Measurements from ENCODE around the gene EMILIN2. TPM values are rescaled to one million over a fixed set of nuclear protein-coding genes. Genes with fewer than 3 reads are reported as not detected.
A peak's percentile ranks its signal among the peaks of the same experiment; 100 is the strongest.

Gene EMILIN2
- total and polyA plus RNA-seq, 9 of the 15 experiments (the other 6 are each of a cell fraction or from before 2014, with no cell fraction given) = 0.01 to 0.40 (median 0.19) TPM

DNA sequence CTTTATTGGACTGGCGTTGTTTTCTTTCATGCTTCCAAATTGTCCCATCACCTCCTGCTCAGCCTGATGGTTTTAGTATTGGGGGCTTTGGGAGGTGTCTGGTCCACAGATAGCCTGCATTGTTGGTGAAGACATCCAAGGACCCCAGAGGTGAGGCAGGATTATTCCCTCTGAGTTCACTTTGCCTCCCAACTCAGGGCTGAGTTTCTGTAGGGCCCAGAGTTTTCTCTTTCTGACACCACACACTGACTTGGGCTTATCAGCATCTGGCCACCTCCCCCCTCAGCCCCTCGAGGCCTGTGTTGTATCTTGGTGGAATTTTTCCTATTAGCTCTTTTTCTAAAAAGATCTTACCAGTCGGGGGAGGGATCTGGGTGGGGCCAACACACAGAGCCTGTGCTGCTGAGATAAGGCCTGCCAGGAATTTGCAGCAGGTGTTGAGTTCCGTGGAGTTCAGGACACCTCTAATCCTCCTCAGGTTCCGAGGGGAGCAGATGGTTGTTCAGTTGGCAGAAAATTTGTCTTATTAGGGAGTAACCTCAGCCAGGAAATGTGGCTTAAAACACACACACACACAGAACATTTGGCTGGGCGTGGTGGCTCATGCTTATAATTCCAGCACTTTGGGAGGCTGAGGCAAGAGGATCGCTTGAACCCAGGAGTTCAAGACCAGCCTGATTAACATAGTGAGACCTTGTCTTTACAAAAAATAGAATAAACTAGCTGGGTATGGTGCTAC, 7.3 kb downstream of the EMILIN2 start (continued):
- TF ChIP-seq RAD21 (CRISPR knock-in tag; conservative IDR thresholded peaks at IDR 0.05 in 1 of 2, IDR thresholded peaks at IDR 0.05 in 1 of 2) = peak in 1 of 2 experiments; percentile 18; a peak in 2 of 4 replicates

DNA sequence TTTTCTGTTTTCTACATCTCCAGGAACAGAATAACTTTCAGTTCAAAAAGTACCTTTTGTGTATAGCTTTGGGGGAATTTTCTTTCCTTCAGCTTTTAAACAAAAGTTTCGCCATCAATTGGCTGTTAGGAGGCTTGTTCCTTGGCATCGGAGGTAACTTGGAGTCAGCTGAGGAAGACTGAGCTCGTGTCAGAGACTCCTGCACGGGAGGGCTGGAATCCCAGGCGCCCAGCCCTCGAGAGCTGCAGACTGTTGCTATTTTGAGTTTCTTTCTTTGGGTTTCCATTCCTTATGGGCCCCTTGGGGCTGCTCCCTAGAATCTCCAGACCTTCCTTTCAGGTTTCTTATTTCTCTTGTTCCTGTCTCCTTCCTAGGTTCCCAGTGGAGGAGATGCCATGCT, 8.1 kb downstream of the EMILIN2 start:
- Histone ChIP-seq H3K4me1 (replicated peaks in 1 of 2; ENCODE audit: control insufficient read depth in 2 of 2, insufficient read depth in 2 of 2, low read length in 2 of 2) (peaks cover 48 to 60% of the 10 kb centered on the region in 2 experiments), H3K36me3 (ENCODE audit: control insufficient read depth, insufficient read depth, low read length) (no peaks in the 10 kb centered on the region), H3K9me1 (ENCODE audit: control insufficient read depth, insufficient read depth, low read length) (no peaks in the 10 kb centered on the region), H3K9me3 (replicated peaks; ENCODE audit: control insufficient read depth, insufficient read depth, low read depth, low read length) (no peaks in the 10 kb centered on the region), H2AFZ (ENCODE audit: low read depth, low read length) (peak overlapping the region; percentile 82), H3K79me2 (ENCODE audit: control insufficient read depth, insufficient read depth, low read length) (no peaks in the 10 kb centered on the region), H3K27me3 (ENCODE audit: control insufficient read depth in 2 of 2, insufficient read depth in 2 of 2, low read length in 2 of 2) (no peaks in the 10 kb centered on the region), H3K4me3 (no peak overlapping the region), H3K4me2 (ENCODE audit: insufficient read depth, low read length) (peak overlapping the region; percentile 75), H4K20me1 (replicated peaks; ENCODE audit: control insufficient read depth, insufficient read depth, low read length) (no peaks in the 10 kb centered on the region), H3K27ac (ENCODE audit: extremely low read depth, low read depth, low read length) (peak overlapping the region; percentile 72), H3K9ac (ENCODE audit: insufficient read depth in 1 of 2, low read depth in 2 of 2, low read length in 2 of 2) (peak overlapping the region in 1 of 2 experiments; percentile 43; a peak in 2 of 4 replicates)
- in situ Hi-C loops (cut with MboI) = no loop called here
- ATAC-seq (peak; percentile 11), FAIRE-seq (no peak), DNase-seq (ENCODE audit: extremely low read depth in 1 of 4, low spot score in 3 of 4) (peak in 1 of 4 experiments; percentile 18)
- ChIA-PET CTCF (ENCODE audit: low intra/inter-chr PET ratio) (no interaction called here), POLR2A (interaction anchor here (0.6 to 2.0 kb wide), 6 partner anchors 10 to 328 kb away, joined by 3 to 10 read pairs (median 3); no protein-coding TSS in a partner anchor)
- intact Hi-C loops (cut with micrococcal nuclease) = loop anchor here (1.0 kb wide), 1 partner anchor 39 kb away; no protein-coding TSS in a partner anchor
- TF ChIP-seq, protein P1, sequence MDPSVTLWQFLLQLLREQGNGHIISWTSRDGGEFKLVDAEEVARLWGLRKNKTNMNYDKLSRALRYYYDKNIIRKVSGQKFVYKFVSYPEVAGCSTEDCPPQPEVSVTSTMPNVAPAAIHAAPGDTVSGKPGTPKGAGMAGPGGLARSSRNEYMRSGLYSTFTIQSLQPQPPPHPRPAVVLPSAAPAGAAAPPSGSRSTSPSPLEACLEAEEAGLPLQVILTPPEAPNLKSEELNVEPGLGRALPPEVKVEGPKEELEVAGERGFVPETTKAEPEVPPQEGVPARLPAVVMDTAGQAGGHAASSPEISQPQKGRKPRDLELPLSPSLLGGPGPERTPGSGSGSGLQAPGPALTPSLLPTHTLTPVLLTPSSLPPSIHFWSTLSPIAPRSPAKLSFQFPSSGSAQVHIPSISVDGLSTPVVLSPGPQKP (CRISPR knock-in tag; IDR thresholded peaks at IDR 0.05) = no peak
- TF ChIP-seq HNRNPL (IDR thresholded peaks at IDR 0.05; ENCODE audit: low read depth, low read length) (0 out of 2 replicates have a peak, but pooled peaks have one; percentile 5), ZNF12 (CRISPR knock-in tag; IDR thresholded peaks at IDR 0.05) (peak; percentile 0; the same call in 1 of the 2 replicates), ZNF121 (CRISPR knock-in tag; conservative IDR thresholded peaks at IDR 0.05) (no peak), NR2C2 (CRISPR knock-in tag; IDR thresholded peaks at IDR 0.05) (no peak), NR2C2 (tag; IDR thresholded peaks at IDR 0.05) (0 out of 2 replicates have a peak, but pooled peaks have one; percentile 1), KDM5B (IDR thresholded peaks at IDR 0.05; ENCODE audit: insufficient replicate concordance, low read depth, low read length) (peak; percentile 11)
- WGBS (ENCODE audit: insufficient coverage, low coverage, missing lambda C conversion rate) = 41% methylated on average over 6 of the region's 6 CpGs
- no TSS peak for BruUV-seq (replicated peaks)
